Liver (tissue), 9 donors: Measurements from ENCODE around the gene ZNF777. TPM values are rescaled to one million over a fixed set of nuclear protein-coding genes. Genes with fewer than 3 reads are reported as not detected.
"Not testable (repeated sequence)": the region's sequence is repeated elsewhere in the genome, so short reads cannot be mapped to it uniquely, and the experiment has no call there.

ENCODE experiments used
- DNase-seq: peaks from one replicate; pipeline ENCODE4 v3.0.0-alpha.2; 2017; ENCODE audit warnings: low spot score
- H3K27ac ChIP-seq, 2 donors: one replicate each; pipeline ENCODE4 v1.7.0; 2013; ENCODE audit warnings: inconsistent platforms in 2 of 2, low read length in 2 of 2, control low read depth in 1 of 2, low read depth in 1 of 2, mild to moderate bottlenecking in 1 of 2
- H3K27me3 ChIP-seq, 4 donors: one replicate each; pipeline versions ENCODE4 v1.6.1 to v1.7.0; 2013; ENCODE audit warnings: low read length in 3 of 4, inconsistent platforms in 1 of 4, mild to moderate bottlenecking in 1 of 4, moderate library complexity in 1 of 4; ENCODE audit not compliant: control insufficient read depth in 4 of 4, insufficient read depth in 4 of 4
- H3K36me3 ChIP-seq, 4 donors: one replicate each; pipeline versions ENCODE4 v1.6.1 to v1.7.0; 2013; ENCODE audit warnings: low read length in 3 of 4, mild to moderate bottlenecking in 3 of 4, low read depth in 1 of 4, moderate library complexity in 1 of 4; ENCODE audit not compliant: control insufficient read depth in 4 of 4, insufficient read depth in 3 of 4
- H3K4me1 ChIP-seq, 4 donors: one replicate each; pipeline versions ENCODE4 v1.6.1 to v1.7.0; 2013; ENCODE audit warnings: low read length in 3 of 4, mild to moderate bottlenecking in 3 of 4, moderate library complexity in 1 of 4; ENCODE audit not compliant: control insufficient read depth in 4 of 4, insufficient read depth in 4 of 4
- H3K4me3 ChIP-seq, 3 donors: one replicate each; pipeline versions ENCODE4 v1.6.1 to v1.7.0; 2013; ENCODE audit warnings: low read length in 3 of 3, control low read depth in 1 of 3, low read depth in 1 of 3, mild to moderate bottlenecking in 1 of 3
- H3K9ac ChIP-seq, 2 donors: one replicate each; pipeline ENCODE4 v1.7.0; 2013; ENCODE audit warnings: low read length in 2 of 2, mild to moderate bottlenecking in 2 of 2, moderate library complexity in 2 of 2, control low read depth in 1 of 2, low read depth in 1 of 2
- H3K9me3 ChIP-seq, 4 donors: one replicate each; pipeline versions ENCODE4 v1.6.1 to v1.7.0; 2013; ENCODE audit warnings: low read length in 3 of 4; ENCODE audit not compliant: control insufficient read depth in 4 of 4
- EGR1 ChIP-seq, 2 donors: IDR thresholded peaks; 2 replicates each; pipeline ENCODE4 v1.6.1; 2016 to 2018; ENCODE audit warnings: antibody characterized with exemption in 2 of 2, low read depth in 2 of 2
- FOXA1 ChIP-seq: IDR thresholded peaks from 2 replicates; pipeline ENCODE4 v1.6.1; 2016; ENCODE audit warnings: antibody characterized with exemption
- FOXA2 ChIP-seq: IDR thresholded peaks from 2 replicates; pipeline ENCODE4 v1.6.1; 2016; ENCODE audit warnings: antibody characterized with exemption
- HNF4G ChIP-seq: IDR thresholded peaks from 2 replicates; pipeline ENCODE4 v1.6.1; 2016; ENCODE audit warnings: antibody characterized with exemption
- JUND ChIP-seq, 2 donors: IDR thresholded peaks; 2 replicates each; pipeline ENCODE4 v1.6.1; 2016; ENCODE audit warnings: antibody characterized with exemption in 2 of 2
- NR2F2 ChIP-seq: IDR thresholded peaks from 2 replicates; pipeline ENCODE4 v1.6.1; 2016; ENCODE audit warnings: antibody characterized with exemption
- RAD21 ChIP-seq, 2 donors: IDR thresholded peaks; 2 replicates each; pipeline ENCODE4 v1.6.1; 2016; ENCODE audit warnings: antibody characterized with exemption in 2 of 2, mild to moderate bottlenecking in 2 of 2
- RXRA ChIP-seq, 2 donors: IDR thresholded peaks; 2 replicates each; pipeline ENCODE4 v1.6.1; 2017 to 2018; ENCODE audit warnings: antibody characterized with exemption in 2 of 2, mild to moderate bottlenecking in 1 of 2
- SP1 ChIP-seq: IDR thresholded peaks from 2 replicates; pipeline ENCODE4 v1.6.1; 2018; ENCODE audit warnings: antibody characterized with exemption, mild to moderate bottlenecking
- TAF1 ChIP-seq: conservative IDR thresholded peaks from 2 replicates; pipeline ENCODE4 v1.6.1; 2016; ENCODE audit warnings: antibody characterized with exemption, mild to moderate bottlenecking
- YY1 ChIP-seq: IDR thresholded peaks from 2 replicates; pipeline ENCODE4 v1.6.1; 2016; ENCODE audit warnings: antibody characterized with exemption, mild to moderate bottlenecking
- WGBS: extraction: QIAGEN DNeasy Blood & Tissue Kit; methylation state at CpG from one replicate; pipeline ENCODE4 v1.1.7; 2013; 5-methylcytosine and 5-hydroxymethylcytosine counted together
- polyA plus RNA-seq, 2 donors: library from polyadenylated mRNA; stranded (reverse) in 1 of 2; unstranded in 1 of 2; fragments of 200-250 nt in 1 of 2; fragments of >200 nt in 1 of 2; fragmentation: Nextera tagmentation in 1 of 2; extraction: Ambion mirVana in 1 of 2; gene quantifications; one replicate each; pipeline versions ENCODE4 v1.2.1 to v1.2.3, GENCODE V29; 2013 to 2015
- total RNA-seq, 2 donors: library from RNA; depleted of rRNA; stranded (reverse); fragments of >200 nt; gene quantifications; one replicate each; pipeline ENCODE4 v1.2.3, GENCODE V29; 2014
- TF ChIP-seq, protein P1 (sequence below): fragments of 150-350 bp; IDR thresholded peaks from 2 replicates; pipeline ENCODE4 v1.5.1; 2017; ENCODE audit warnings: improper control_type of control experiment, low read depth, low read length; ENCODE audit not compliant: missing input control
- TF ChIP-seq, protein P2 (sequence below): IDR thresholded peaks from 2 replicates; pipeline ENCODE4 v1.6.1; 2016; ENCODE audit warnings: antibody characterized with exemption, mild to moderate bottlenecking
- TF ChIP-seq, protein P3 (sequence below): IDR thresholded peaks from 2 replicates; pipeline ENCODE4 v1.6.1; 2016; ENCODE audit warnings: antibody characterized with exemption
- TF ChIP-seq, protein P4 (sequence below): IDR thresholded peaks from 2 replicates; pipeline ENCODE4 v1.6.1; 2016; ENCODE audit warnings: antibody characterized with exemption
- TF ChIP-seq, protein P5 (sequence below): IDR thresholded peaks from 2 replicates; pipeline ENCODE4 v1.6.1; 2016; ENCODE audit warnings: antibody characterized with exemption
- donor health status: healthy.
- donor health status: healthy.
- donor health status: healthy.
- donor health status: healthy.
- donor health status: healthy.

Gene ZNF777
- total and polyA plus RNA-seq, 4 donors: 0.22 to 5.7 (median 4.1) TPM

DNA sequence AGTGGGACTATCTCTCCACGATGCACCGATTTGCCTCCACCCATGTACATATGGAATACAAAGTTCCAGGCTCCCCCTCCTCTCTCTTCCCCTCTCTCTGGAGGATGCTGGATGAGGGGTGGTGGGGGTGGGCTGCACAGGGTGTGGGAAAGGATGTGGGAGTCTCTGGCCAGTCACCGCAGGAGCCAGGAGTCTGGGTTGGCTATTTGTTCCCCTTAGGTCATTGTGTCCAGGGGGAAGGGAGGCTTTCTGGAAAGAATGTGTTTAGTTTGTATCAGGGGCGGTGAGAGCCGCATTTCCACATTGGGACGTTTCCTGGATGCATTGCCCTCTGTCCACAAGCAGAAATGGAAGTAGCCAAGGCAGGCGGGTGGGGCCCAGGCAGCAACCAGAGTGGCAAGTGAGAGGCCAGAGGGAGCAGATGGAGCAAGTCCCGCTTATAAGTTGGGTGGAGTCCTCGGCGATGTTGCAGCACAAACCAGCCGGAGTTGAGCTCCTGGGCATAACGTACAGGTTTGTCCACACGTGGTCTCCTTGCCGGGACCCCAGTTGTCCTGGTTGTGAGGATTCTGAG is 63.3 kb downstream of the ZNF777 start:
- TF ChIP-seq RAD21 (IDR thresholded peaks at IDR 0.05): no peak
- no peak for TF ChIP-seq EGR1 (IDR thresholded peaks at IDR 0.05; ENCODE audit: low read depth in 2 of 2)
- no peak for TF ChIP-seq FOXA2
- TF ChIP-seq, protein P1, sequence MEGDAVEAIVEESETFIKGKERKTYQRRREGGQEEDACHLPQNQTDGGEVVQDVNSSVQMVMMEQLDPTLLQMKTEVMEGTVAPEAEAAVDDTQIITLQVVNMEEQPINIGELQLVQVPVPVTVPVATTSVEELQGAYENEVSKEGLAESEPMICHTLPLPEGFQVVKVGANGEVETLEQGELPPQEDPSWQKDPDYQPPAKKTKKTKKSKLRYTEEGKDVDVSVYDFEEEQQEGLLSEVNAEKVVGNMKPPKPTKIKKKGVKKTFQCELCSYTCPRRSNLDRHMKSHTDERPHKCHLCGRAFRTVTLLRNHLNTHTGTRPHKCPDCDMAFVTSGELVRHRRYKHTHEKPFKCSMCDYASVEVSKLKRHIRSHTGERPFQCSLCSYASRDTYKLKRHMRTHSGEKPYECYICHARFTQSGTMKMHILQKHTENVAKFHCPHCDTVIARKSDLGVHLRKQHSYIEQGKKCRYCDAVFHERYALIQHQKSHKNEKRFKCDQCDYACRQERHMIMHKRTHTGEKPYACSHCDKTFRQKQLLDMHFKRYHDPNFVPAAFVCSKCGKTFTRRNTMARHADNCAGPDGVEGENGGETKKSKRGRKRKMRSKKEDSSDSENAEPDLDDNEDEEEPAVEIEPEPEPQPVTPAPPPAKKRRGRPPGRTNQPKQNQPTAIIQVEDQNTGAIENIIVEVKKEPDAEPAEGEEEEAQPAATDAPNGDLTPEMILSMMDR: no peak
- TF ChIP-seq, protein P2, sequence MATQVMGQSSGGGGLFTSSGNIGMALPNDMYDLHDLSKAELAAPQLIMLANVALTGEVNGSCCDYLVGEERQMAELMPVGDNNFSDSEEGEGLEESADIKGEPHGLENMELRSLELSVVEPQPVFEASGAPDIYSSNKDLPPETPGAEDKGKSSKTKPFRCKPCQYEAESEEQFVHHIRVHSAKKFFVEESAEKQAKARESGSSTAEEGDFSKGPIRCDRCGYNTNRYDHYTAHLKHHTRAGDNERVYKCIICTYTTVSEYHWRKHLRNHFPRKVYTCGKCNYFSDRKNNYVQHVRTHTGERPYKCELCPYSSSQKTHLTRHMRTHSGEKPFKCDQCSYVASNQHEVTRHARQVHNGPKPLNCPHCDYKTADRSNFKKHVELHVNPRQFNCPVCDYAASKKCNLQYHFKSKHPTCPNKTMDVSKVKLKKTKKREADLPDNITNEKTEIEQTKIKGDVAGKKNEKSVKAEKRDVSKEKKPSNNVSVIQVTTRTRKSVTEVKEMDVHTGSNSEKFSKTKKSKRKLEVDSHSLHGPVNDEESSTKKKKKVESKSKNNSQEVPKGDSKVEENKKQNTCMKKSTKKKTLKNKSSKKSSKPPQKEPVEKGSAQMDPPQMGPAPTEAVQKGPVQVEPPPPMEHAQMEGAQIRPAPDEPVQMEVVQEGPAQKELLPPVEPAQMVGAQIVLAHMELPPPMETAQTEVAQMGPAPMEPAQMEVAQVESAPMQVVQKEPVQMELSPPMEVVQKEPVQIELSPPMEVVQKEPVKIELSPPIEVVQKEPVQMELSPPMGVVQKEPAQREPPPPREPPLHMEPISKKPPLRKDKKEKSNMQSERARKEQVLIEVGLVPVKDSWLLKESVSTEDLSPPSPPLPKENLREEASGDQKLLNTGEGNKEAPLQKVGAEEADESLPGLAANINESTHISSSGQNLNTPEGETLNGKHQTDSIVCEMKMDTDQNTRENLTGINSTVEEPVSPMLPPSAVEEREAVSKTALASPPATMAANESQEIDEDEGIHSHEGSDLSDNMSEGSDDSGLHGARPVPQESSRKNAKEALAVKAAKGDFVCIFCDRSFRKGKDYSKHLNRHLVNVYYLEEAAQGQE: no peak
- TF ChIP-seq, protein P3, sequence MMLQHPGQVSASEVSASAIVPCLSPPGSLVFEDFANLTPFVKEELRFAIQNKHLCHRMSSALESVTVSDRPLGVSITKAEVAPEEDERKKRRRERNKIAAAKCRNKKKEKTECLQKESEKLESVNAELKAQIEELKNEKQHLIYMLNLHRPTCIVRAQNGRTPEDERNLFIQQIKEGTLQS: no peak
- TF ChIP-seq, protein P4, sequence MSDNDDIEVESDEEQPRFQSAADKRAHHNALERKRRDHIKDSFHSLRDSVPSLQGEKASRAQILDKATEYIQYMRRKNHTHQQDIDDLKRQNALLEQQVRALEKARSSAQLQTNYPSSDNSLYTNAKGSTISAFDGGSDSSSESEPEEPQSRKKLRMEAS: no peak
- no peak for TF ChIP-seq NR2F2
- no peak for TF ChIP-seq YY1
- no peak for TF ChIP-seq SP1
- TF ChIP-seq, protein P5, sequence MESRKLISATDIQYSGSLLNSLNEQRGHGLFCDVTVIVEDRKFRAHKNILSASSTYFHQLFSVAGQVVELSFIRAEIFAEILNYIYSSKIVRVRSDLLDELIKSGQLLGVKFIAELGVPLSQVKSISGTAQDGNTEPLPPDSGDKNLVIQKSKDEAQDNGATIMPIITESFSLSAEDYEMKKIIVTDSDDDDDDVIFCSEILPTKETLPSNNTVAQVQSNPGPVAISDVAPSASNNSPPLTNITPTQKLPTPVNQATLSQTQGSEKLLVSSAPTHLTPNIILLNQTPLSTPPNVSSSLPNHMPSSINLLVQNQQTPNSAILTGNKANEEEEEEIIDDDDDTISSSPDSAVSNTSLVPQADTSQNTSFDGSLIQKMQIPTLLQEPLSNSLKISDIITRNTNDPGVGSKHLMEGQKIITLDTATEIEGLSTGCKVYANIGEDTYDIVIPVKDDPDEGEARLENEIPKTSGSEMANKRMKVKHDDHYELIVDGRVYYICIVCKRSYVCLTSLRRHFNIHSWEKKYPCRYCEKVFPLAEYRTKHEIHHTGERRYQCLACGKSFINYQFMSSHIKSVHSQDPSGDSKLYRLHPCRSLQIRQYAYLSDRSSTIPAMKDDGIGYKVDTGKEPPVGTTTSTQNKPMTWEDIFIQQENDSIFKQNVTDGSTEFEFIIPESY: no peak
- no peak for TF ChIP-seq HNF4G
- no peak for TF ChIP-seq JUND (IDR thresholded peaks at IDR 0.05)
- no peak for TF ChIP-seq TAF1
- no peak for TF ChIP-seq RXRA (IDR thresholded peaks at IDR 0.05)
- TF ChIP-seq FOXA1: no peak
- DNase-seq: no peak
- Histone ChIP-seq H3K4me1 (no peaks in the 10 kb centered on the region), H3K9ac (no peak overlapping the region), H3K9me3 (peaks cover 3 to 9% (median 9%) of the 10 kb centered on the region in 4 donors), H3K4me3 (no peak overlapping the region), H3K27ac (no peak overlapping the region), H3K36me3 (no peaks in the 10 kb centered on the region), H3K27me3 (no peaks in the 10 kb centered on the region)
- WGBS: 81% methylated on average over 14 of the region's 14 CpGs

DNA sequence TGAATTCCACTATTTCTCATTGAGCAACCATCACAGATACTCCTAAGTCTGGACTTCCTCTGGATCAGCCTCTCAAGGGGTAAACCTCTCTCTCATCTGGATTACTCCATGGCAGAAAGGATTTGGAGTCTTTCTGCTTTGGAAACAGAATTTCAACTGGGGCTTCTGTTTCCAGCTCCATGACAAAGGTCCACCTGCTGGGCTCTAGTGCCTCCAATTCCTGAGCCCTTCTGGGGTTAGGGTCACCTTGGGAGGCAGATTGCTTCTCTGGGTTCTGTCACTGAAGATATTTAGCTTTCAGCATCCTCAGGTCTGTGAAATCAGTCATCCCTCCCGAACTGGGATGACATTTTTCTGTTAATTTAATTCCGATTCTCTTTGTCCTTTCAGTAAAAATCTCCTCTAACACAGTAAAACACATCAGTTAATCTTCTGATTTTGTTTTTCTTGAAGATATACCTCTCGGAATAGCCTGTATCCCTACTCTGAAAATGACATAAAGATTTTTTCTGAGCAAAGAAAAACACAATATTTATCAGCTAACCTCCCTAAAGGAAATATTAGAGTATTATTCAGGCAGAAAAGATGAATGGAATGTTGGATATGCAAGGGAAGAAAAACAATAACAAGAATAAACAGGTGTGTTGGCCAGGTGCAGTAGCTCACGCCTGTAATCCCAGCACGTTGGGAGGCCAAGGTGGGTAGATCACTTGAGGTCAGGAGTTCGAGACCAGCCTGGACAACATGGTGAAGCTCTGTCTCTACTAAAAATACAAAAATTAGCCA is 72.1 kb downstream of the ZNF777 start:
- DNase-seq, H3K27ac ChIP-seq, H3K4me3 ChIP-seq, H3K9me3 ChIP-seq, H3K9ac ChIP-seq, H3K4me1 ChIP-seq, H3K36me3 ChIP-seq, H3K27me3 ChIP-seq: not testable (repeated sequence)
- WGBS: 82% methylated on average over 6 of the region's 6 CpGs

DNA sequence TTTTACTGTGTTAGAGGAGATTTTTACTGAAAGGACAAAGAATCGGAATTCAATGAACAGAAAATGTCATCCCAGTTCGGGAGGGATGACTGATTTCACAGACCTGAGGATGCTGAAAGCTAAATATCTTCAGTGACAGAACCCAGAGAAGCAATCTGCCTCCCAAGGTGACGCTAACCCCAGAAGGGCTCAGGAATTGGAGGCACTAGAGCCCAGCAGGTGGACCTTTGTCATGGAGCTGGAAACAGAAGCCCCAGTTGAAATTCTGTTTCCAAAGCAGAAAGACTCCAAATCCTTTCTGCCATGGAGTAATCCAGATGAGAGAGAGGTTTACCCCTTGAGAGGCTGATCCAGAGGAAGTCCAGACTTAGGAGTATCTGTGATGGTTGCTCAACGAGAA is 74.3 kb downstream of the ZNF777 start:
- not testable (repeated sequence) for H3K9ac ChIP-seq, H3K4me1 ChIP-seq, H3K4me3 ChIP-seq, H3K27ac ChIP-seq, H3K36me3 ChIP-seq, H3K9me3 ChIP-seq, H3K27me3 ChIP-seq, DNase-seq
- WGBS: 82% methylated on average over 4 of the region's 4 CpGs
